Measurements from ENCODE around the gene EIPR1. TPM values are rescaled to one million over a fixed set of nuclear protein-coding genes. Genes with fewer than 3 reads are reported as not detected.

Gene EIPR1
- polyA plus RNA-seq, 2 of the 4 experiments (the other 2 are of a cell fraction), result 55.0 to 65.0 TPM

GRCh38 chr2:3319745-3320566 is 57.7 kb downstream of the EIPR1 start:
- no peaks in the 10 kb centered on the region for H3K4me1 ChIP-seq
- TF ChIP-seq, protein P1, sequence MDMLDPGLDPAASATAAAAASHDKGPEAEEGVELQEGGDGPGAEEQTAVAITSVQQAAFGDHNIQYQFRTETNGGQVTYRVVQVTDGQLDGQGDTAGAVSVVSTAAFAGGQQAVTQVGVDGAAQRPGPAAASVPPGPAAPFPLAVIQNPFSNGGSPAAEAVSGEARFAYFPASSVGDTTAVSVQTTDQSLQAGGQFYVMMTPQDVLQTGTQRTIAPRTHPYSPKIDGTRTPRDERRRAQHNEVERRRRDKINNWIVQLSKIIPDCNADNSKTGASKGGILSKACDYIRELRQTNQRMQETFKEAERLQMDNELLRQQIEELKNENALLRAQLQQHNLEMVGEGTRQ (IDR thresholded peaks at IDR 0.05), result no peak
- no peak for TF ChIP-seq ATOH8 (CRISPR knock-in tag; IDR thresholded peaks at IDR 0.05; ENCODE audit: low read depth)
- no peak for TF ChIP-seq RCOR1 (IDR thresholded peaks at IDR 0.05; ENCODE audit: low read depth, low read length)
- no peak for TF ChIP-seq SMC3 (IDR thresholded peaks at IDR 0.05)
- TF ChIP-seq, protein P2, sequence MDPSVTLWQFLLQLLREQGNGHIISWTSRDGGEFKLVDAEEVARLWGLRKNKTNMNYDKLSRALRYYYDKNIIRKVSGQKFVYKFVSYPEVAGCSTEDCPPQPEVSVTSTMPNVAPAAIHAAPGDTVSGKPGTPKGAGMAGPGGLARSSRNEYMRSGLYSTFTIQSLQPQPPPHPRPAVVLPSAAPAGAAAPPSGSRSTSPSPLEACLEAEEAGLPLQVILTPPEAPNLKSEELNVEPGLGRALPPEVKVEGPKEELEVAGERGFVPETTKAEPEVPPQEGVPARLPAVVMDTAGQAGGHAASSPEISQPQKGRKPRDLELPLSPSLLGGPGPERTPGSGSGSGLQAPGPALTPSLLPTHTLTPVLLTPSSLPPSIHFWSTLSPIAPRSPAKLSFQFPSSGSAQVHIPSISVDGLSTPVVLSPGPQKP (IDR thresholded peaks at IDR 0.05; ENCODE audit: low read depth, low read length), result no peak
- no peak for TF ChIP-seq NFE2L2 (conservative IDR thresholded peaks at IDR 0.05; ENCODE audit: low read length)
- no peak for TF ChIP-seq MAFK (IDR thresholded peaks at IDR 0.05; ENCODE audit: partially characterized antibody)
- TF ChIP-seq PBX3 (IDR thresholded peaks at IDR 0.05), result no peak
- no peak for TF ChIP-seq EP300 (IDR thresholded peaks at IDR 0.05)
- TF ChIP-seq RARB (CRISPR knock-in tag; IDR thresholded peaks at IDR 0.05), result no peak
- TF ChIP-seq, protein P3, sequence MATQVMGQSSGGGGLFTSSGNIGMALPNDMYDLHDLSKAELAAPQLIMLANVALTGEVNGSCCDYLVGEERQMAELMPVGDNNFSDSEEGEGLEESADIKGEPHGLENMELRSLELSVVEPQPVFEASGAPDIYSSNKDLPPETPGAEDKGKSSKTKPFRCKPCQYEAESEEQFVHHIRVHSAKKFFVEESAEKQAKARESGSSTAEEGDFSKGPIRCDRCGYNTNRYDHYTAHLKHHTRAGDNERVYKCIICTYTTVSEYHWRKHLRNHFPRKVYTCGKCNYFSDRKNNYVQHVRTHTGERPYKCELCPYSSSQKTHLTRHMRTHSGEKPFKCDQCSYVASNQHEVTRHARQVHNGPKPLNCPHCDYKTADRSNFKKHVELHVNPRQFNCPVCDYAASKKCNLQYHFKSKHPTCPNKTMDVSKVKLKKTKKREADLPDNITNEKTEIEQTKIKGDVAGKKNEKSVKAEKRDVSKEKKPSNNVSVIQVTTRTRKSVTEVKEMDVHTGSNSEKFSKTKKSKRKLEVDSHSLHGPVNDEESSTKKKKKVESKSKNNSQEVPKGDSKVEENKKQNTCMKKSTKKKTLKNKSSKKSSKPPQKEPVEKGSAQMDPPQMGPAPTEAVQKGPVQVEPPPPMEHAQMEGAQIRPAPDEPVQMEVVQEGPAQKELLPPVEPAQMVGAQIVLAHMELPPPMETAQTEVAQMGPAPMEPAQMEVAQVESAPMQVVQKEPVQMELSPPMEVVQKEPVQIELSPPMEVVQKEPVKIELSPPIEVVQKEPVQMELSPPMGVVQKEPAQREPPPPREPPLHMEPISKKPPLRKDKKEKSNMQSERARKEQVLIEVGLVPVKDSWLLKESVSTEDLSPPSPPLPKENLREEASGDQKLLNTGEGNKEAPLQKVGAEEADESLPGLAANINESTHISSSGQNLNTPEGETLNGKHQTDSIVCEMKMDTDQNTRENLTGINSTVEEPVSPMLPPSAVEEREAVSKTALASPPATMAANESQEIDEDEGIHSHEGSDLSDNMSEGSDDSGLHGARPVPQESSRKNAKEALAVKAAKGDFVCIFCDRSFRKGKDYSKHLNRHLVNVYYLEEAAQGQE (IDR thresholded peaks at IDR 0.05), result no peak
- TF ChIP-seq CEBPB (IDR thresholded peaks at IDR 0.05), result no peak
- no peak for TF ChIP-seq KDM1A (IDR thresholded peaks at IDR 0.05; ENCODE audit: low read depth)
- no peak for TF ChIP-seq TP53 (CRISPR knock-in tag; IDR thresholded peaks at IDR 0.05)
- no peak for TF ChIP-seq CBX8 (IDR thresholded peaks at IDR 0.05)
- CTCF ChIA-PET, result interaction anchor here (1.6 kb wide), 1 partner anchor 14 kb away, joined by 3 read pairs; no protein-coding TSS in a partner anchor

DNA sequence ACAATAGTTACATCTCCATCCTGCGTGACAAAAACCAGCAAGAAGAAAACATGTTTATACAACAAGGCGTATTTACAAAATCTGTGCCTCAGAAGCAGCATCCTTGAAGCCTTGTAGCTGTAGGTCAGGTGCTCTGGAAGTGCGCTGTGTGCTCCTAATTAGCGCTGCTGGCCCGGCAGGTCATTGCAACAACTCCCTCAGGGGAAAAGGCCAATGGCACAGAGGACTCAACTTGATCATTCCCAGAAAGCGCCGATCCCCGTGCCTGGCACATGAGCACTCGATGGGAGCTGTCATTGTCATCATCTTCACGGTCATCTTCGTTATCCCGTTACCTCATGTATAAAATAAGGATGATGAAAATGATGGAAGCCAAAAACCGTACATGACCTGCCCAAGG is 58.5 kb downstream of the EIPR1 start:
- ATAC-seq, result no peak
- no peak for FAIRE-seq
- 91% methylated on average over 13 of the region's 13 CpGs for WGBS (ENCODE audit: missing lambda C conversion rate)
- no peaks in the 10 kb centered on the region for H3K9me3 ChIP-seq
- POLR2A ChIA-PET, result no interaction called here
- H3K4me2 ChIP-seq, result no peak overlapping the region
- H3K27ac ChIP-seq, result no peak overlapping the region
- CTCF ChIA-PET, result interaction anchor here (0.9 kb wide), 1 partner anchor 105 kb away, joined by 3 read pairs; no protein-coding TSS in a partner anchor
- no peak for DNase-seq (ENCODE audit: low read depth in 1 of 2, low spot score in 1 of 2)
- H3K4me3 ChIP-seq, result no peak overlapping the region
- no peaks in the 10 kb centered on the region for H3K4me1 ChIP-seq
- TF ChIP-seq CBX2 (IDR thresholded peaks at IDR 0.05; ENCODE audit: borderline replicate concordance, low read depth) (no peak), RFX5 (IDR thresholded peaks at IDR 0.05) (no peak), PBX3 (IDR thresholded peaks at IDR 0.05) (no peak), HDAC2 (IDR thresholded peaks at IDR 0.05) (no peak), ESRRA (IDR thresholded peaks at IDR 0.05; ENCODE audit: borderline replicate concordance, low read length) (no peak), ZSCAN20 (CRISPR knock-in tag; IDR thresholded peaks at IDR 0.05) (no peak), HOXA7 (CRISPR knock-in tag; IDR thresholded peaks at IDR 0.05) (no peak), ATOH8 (CRISPR knock-in tag; IDR thresholded peaks at IDR 0.05; ENCODE audit: low read depth) (no peak), JUN (IDR thresholded peaks at IDR 0.05) (no peak), ZFP36 (IDR thresholded peaks at IDR 0.05; ENCODE audit: borderline replicate concordance, partially characterized antibody) (no peak), BCL3 (IDR thresholded peaks at IDR 0.05) (no peak), CEBPB (IDR thresholded peaks at IDR 0.05) (no peak), EP300 (IDR thresholded peaks at IDR 0.05) (no peak), CBX8 (IDR thresholded peaks at IDR 0.05) (no peak), EHMT2 (IDR thresholded peaks at IDR 0.05; ENCODE audit: low read depth) (no peak)

More at GRCh38 chr2:3319745-3320566, 57.7 kb downstream of the EIPR1 start:
- no peak for FAIRE-seq
- POLR2A ChIA-PET, result no interaction called here
- no peaks in the 10 kb centered on the region for H3K9me3 ChIP-seq
- no peak overlapping the region for H3K4me2 ChIP-seq
- no peak for DNase-seq (ENCODE audit: low read depth in 1 of 2, low spot score in 1 of 2)
- 93% methylated on average over 20 of the region's 26 CpGs for WGBS (ENCODE audit: missing lambda C conversion rate)
- no peak overlapping the region for H3K27ac ChIP-seq
- no peak for ATAC-seq
- H3K4me3 ChIP-seq, result no peak overlapping the region
